Neuron (in vitro differentiated cells): ENCODE results near the gene ST8SIA1.

Experiments
- H2AFZ ChIP-seq: one replicate; pipeline ENCODE4 v1.6.1; 2013; ENCODE audit warnings: low read depth, mild to moderate bottlenecking, inconsistent platforms, low read length, moderate library complexity
- H3K27me3 ChIP-seq: one replicate; pipeline ENCODE4 v1.6.1; 2013; ENCODE audit warnings: low read length; ENCODE audit not compliant: insufficient read depth
- H3K36me3 ChIP-seq: one replicate; pipeline ENCODE4 v1.6.1; 2013; ENCODE audit warnings: low read length; ENCODE audit not compliant: insufficient read depth
- H3K4me1 ChIP-seq: one replicate; pipeline ENCODE4 v1.6.1; 2013; ENCODE audit warnings: low read length; ENCODE audit not compliant: insufficient read depth
- H3K4me3 ChIP-seq: 2 replicates; pipeline ENCODE4 v1.5.1; 2013; ENCODE audit warnings: mild to moderate bottlenecking, low read length, moderate library complexity
- H3K9me3 ChIP-seq: one replicate; pipeline ENCODE4 v1.6.1; 2013; ENCODE audit warnings: low read length

ST8SIA1 gene

GRCh38 chr12:22353615-22354325 is 19.3 kb upstream of the ST8SIA1 start:
- Histone ChIP-seq H3K9me3 (no peaks in the 10 kb centered on the region), H3K4me1 (no peaks in the 10 kb centered on the region), H3K27me3 (no peaks in the 10 kb centered on the region), H2AFZ (no peak overlapping the region), H3K4me3 (no peak overlapping the region), H3K36me3 (no peaks in the 10 kb centered on the region)

GRCh38 chr12:22350886-22351285 is 16.4 kb upstream of the ST8SIA1 start:
- Histone ChIP-seq H2AFZ (no peak overlapping the region), H3K4me1 (no peaks in the 10 kb centered on the region), H3K36me3 (no peaks in the 10 kb centered on the region)

GRCh38 chr12:22348208-22348607 is 13.7 kb upstream of the ST8SIA1 start:
- H3K27me3 ChIP-seq = no peaks in the 10 kb centered on the region
- no peaks in the 10 kb centered on the region for H3K9me3 ChIP-seq
- H3K4me3 ChIP-seq = no peak overlapping the region
- no peaks in the 10 kb centered on the region for H3K4me1 ChIP-seq
- no peaks in the 10 kb centered on the region for H3K36me3 ChIP-seq
- H2AFZ ChIP-seq = no peak overlapping the region

More at GRCh38 chr12:22350886-22351285, 16.4 kb upstream of the ST8SIA1 start:
- Histone ChIP-seq H3K27me3 (no peaks in the 10 kb centered on the region), H3K4me3 (no peak overlapping the region), H3K9me3 (no peaks in the 10 kb centered on the region)

GRCh38 chr12:22340143-22340542 is 5.6 kb upstream of the ST8SIA1 start:
- Histone ChIP-seq H3K36me3 (no peaks in the 10 kb centered on the region), H3K4me1 (no peaks in the 10 kb centered on the region), H2AFZ (no peak overlapping the region), H3K4me3 (no peak overlapping the region), H3K27me3 (no peaks in the 10 kb centered on the region), H3K9me3 (peaks cover 2% of the 10 kb centered on the region)

- Histone ChIP-seq H3K27me3 (no peaks in the 10 kb centered on the region), H2AFZ (no peak overlapping the region), H3K9me3 (peaks cover 2% of the 10 kb centered on the region), H3K4me3 (no peak overlapping the region), H3K4me1 (no peaks in the 10 kb centered on the region), H3K36me3 (no peaks in the 10 kb centered on the region)
Observed at GRCh38 chr12:22339691-22340090, 5.2 kb upstream of the ST8SIA1 start.

GRCh38 chr12:22335794-22336166 is 1.3 kb upstream of the ST8SIA1 start:
- peak overlapping the region; percentile 82 for H3K4me3 ChIP-seq
- peak overlapping the region; percentile 95 for H2AFZ ChIP-seq
- H3K27me3 ChIP-seq = no peaks in the 10 kb centered on the region
- peaks cover 30% of the 10 kb centered on the region for H3K4me1 ChIP-seq
- H3K36me3 ChIP-seq = no peaks in the 10 kb centered on the region
- peaks cover 2% of the 10 kb centered on the region for H3K9me3 ChIP-seq

- Histone ChIP-seq H3K4me3 (peak overlapping the region; percentile 82), H3K27me3 (no peaks in the 10 kb centered on the region), H3K9me3 (no peaks in the 10 kb centered on the region), H2AFZ (peak overlapping the region; percentile 73), H3K4me1 (peaks cover 33% of the 10 kb centered on the region), H3K36me3 (peaks cover 4% of the 10 kb centered on the region)
Observed at GRCh38 chr12:22333713-22334409, 646 bp downstream of the ST8SIA1 start.

- Histone ChIP-seq H2AFZ (peak overlapping the region; percentile 73), H3K4me1 (peaks cover 33% of the 10 kb centered on the region), H3K27me3 (no peaks in the 10 kb centered on the region), H3K36me3 (peaks cover 4% of the 10 kb centered on the region), H3K9me3 (no peaks in the 10 kb centered on the region), H3K4me3 (peak overlapping the region; percentile 82)
Observed at GRCh38 chr12:22333186-22333712, 1.3 kb downstream of the ST8SIA1 start.

- Histone ChIP-seq H3K9me3 (no peaks in the 10 kb centered on the region), H3K27me3 (no peaks in the 10 kb centered on the region), H3K4me1 (peaks cover 33% of the 10 kb centered on the region), H2AFZ (no peak overlapping the region), H3K36me3 (peaks cover 7% of the 10 kb centered on the region), H3K4me3 (peak overlapping the region; percentile 82)
Observed at GRCh38 chr12:22332202-22332601, 2.3 kb downstream of the ST8SIA1 start.

GRCh38 chr12:22329621-22330020 is 4.9 kb downstream of the ST8SIA1 start:
- no peak overlapping the region for H3K4me3 ChIP-seq
- peaks cover 33% of the 10 kb centered on the region for H3K4me1 ChIP-seq
- H3K36me3 ChIP-seq = peaks cover 13% of the 10 kb centered on the region
- H3K27me3 ChIP-seq = no peaks in the 10 kb centered on the region
- H2AFZ ChIP-seq = no peak overlapping the region
- H3K9me3 ChIP-seq = no peaks in the 10 kb centered on the region

- Histone ChIP-seq H3K36me3 (peaks cover 8% of the 10 kb centered on the region), H3K27me3 (no peaks in the 10 kb centered on the region), H3K4me3 (no peak overlapping the region), H3K4me1 (no peaks in the 10 kb centered on the region), H3K9me3 (no peaks in the 10 kb centered on the region), H2AFZ (no peak overlapping the region)
Observed at GRCh38 chr12:22325218-22325617, 9.3 kb downstream of the ST8SIA1 start.

GRCh38 chr12:22322091-22322490 is 12.4 kb downstream of the ST8SIA1 start:
- no peaks in the 10 kb centered on the region for H3K4me1 ChIP-seq
- no peak overlapping the region for H3K4me3 ChIP-seq
- no peak overlapping the region for H2AFZ ChIP-seq
- peaks cover 4% of the 10 kb centered on the region for H3K36me3 ChIP-seq
- no peaks in the 10 kb centered on the region for H3K27me3 ChIP-seq
- no peaks in the 10 kb centered on the region for H3K9me3 ChIP-seq

- Histone ChIP-seq H3K4me3 (no peak overlapping the region), H3K4me1 (no peaks in the 10 kb centered on the region), H3K27me3 (no peaks in the 10 kb centered on the region), H2AFZ (no peak overlapping the region), H3K9me3 (no peaks in the 10 kb centered on the region), H3K36me3 (peaks cover under 1% of the 10 kb centered on the region)
Observed at GRCh38 chr12:22321638-22322037, 12.9 kb downstream of the ST8SIA1 start.
